ENCODE data around the gene ZNF280D.

The ZNF280D gene

DNA sequence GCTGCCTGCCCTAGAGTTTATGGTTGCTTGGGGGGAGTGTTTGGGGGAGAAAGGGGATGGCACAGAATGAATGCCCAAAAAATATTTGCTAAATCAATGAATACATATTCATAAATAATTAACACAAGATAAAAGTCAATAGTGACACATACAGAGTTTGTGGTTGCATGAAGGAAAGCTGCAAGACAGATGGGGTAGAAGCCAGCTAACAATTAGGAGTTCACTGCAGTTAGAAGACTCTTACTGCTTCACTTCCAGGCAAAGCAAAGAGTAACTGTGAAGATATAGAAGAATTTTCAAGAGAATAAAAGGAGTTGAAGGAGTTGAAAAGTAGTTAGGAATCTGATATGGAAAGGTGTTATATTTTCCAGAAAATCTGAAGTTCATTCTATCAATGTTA, 72.4 kb downstream of the ZNF280D start:
- H3K4me3 ChIP-seq (ENCODE audit: low read depth, low read length), result no peak overlapping the region
- TF ChIP-seq, protein P1, sequence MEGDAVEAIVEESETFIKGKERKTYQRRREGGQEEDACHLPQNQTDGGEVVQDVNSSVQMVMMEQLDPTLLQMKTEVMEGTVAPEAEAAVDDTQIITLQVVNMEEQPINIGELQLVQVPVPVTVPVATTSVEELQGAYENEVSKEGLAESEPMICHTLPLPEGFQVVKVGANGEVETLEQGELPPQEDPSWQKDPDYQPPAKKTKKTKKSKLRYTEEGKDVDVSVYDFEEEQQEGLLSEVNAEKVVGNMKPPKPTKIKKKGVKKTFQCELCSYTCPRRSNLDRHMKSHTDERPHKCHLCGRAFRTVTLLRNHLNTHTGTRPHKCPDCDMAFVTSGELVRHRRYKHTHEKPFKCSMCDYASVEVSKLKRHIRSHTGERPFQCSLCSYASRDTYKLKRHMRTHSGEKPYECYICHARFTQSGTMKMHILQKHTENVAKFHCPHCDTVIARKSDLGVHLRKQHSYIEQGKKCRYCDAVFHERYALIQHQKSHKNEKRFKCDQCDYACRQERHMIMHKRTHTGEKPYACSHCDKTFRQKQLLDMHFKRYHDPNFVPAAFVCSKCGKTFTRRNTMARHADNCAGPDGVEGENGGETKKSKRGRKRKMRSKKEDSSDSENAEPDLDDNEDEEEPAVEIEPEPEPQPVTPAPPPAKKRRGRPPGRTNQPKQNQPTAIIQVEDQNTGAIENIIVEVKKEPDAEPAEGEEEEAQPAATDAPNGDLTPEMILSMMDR (IDR thresholded peaks at IDR 0.05; ENCODE audit: low read depth, low read length, missing control alignments), result no peak
- H3K36me3 ChIP-seq (replicated peaks), result peaks cover 5% of the 10 kb centered on the region
- H3K27me3 ChIP-seq (replicated peaks), result no peaks in the 10 kb centered on the region
- no peak for DNase-seq
- no peak overlapping the region for H3K27ac ChIP-seq
- in situ Hi-C loops (cut with HindIII; ENCODE audit: low pct_ligation_motif_present, low sequenced_read_pairs), result no loop called here

DNA sequence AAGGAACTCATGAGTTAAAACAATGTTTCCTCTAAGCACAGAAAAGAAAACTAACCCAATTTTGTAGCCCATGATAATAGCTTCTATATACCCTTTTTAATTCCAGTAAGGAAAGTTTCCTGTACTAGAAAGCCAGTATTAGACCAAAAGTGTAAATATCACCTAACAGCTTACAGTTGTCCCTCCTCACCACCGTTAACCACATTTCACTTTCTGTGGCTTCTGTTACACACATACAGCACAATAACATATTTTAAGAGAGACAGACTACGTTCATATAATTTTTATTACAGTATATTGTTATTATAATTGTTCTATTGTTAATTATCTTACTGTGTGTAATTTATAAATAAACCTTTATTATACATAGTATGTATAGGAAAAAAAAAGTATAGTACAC, 74.1 kb downstream of the ZNF280D start:
- Histone ChIP-seq H3K27ac (no peak overlapping the region), H3K27me3 (replicated peaks) (no peaks in the 10 kb centered on the region), H3K4me3 (ENCODE audit: low read depth, low read length) (no peak overlapping the region), H3K36me3 (replicated peaks) (peaks cover 5% of the 10 kb centered on the region)
- TF ChIP-seq, protein P1 (IDR thresholded peaks at IDR 0.05; ENCODE audit: low read depth, low read length, missing control alignments), result no peak
- in situ Hi-C loops (cut with HindIII; ENCODE audit: low pct_ligation_motif_present, low sequenced_read_pairs), result no loop called here
- no peak for DNase-seq

DNA sequence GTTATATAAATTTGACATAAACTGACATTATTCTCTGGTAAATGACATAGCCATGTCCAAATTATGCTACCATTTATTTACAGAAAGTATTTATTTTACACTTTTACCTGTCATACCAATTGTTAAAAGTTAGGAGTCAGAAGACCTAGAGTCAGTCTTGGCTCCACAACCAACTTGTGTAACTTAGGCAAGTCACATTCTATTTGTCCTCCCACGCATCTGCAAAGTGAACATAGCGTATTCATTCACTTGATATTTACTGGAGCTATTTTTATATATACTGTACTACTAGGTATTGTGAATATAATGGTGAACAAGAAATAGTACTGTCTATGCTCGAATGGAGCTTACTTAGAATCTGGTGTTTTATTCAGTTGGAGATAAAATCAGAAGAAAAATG, 78.7 kb downstream of the ZNF280D start:
- DNase-seq, result no peak

DNA sequence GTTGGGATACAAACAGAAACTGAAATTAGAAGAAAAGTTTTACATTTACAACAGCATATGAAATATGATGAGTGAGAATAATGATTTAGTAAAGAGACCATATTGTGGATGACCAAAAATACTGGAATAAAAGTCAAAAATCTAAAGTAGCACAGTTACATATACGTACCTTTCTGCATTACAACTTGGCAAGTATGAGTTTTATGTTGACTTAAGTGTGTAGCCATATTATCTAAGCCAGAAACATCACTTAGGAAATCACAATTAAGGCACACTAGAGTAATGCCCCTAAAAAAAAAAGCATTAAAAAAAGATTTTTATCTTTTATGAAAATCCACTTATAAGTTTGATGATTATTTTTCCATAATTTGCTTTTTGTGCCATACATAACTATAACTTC, 79.1 kb downstream of the ZNF280D start:
- H3K4me3 ChIP-seq (ENCODE audit: low read depth, low read length), result no peak overlapping the region
- in situ Hi-C loops (cut with HindIII; ENCODE audit: low pct_ligation_motif_present, low sequenced_read_pairs), result no loop called here
- DNase-seq, result no peak

More for the DNA sequence above, 78.7 kb downstream of the ZNF280D start:
- H3K27ac ChIP-seq, result no peak overlapping the region
- peaks cover 4% of the 10 kb centered on the region for H3K36me3 ChIP-seq (replicated peaks)
- no peaks in the 10 kb centered on the region for H3K27me3 ChIP-seq (replicated peaks)
- TF ChIP-seq, protein P1 (IDR thresholded peaks at IDR 0.05; ENCODE audit: low read depth, low read length, missing control alignments), result no peak
- in situ Hi-C loops (cut with HindIII; ENCODE audit: low pct_ligation_motif_present, low sequenced_read_pairs), result no loop called here
- H3K4me3 ChIP-seq (ENCODE audit: low read depth, low read length), result no peak overlapping the region

DNA sequence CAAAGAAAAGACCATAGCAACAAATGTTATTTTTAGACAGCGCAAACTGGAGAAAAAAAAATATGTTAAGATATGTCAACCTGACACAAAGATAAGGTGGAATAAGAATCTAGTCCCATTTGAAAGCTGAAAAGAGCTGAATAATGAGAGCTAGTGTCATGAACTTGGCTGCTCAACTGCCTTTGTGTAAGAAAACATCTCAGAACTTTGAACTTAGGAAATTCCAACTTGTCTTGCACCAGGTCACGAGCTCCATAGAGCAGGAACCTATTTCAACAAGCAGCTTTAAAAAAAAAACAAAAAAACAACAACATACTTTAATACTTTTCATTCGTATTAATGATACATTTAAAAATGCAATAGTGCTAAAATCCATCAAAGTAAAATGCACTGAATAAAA, 79.5 kb downstream of the ZNF280D start:
- TF ChIP-seq, protein P1 (IDR thresholded peaks at IDR 0.05; ENCODE audit: low read depth, low read length, missing control alignments), result no peak
- DNase-seq, result no peak
- Histone ChIP-seq H3K27ac (no peak overlapping the region), H3K27me3 (replicated peaks) (no peaks in the 10 kb centered on the region), H3K4me3 (ENCODE audit: low read depth, low read length) (no peak overlapping the region), H3K36me3 (replicated peaks) (peaks cover 4% of the 10 kb centered on the region)
- in situ Hi-C loops (cut with HindIII; ENCODE audit: low pct_ligation_motif_present, low sequenced_read_pairs), result no loop called here

More for the DNA sequence above, 79.1 kb downstream of the ZNF280D start:
- peaks cover 4% of the 10 kb centered on the region for H3K36me3 ChIP-seq (replicated peaks)
- H3K27me3 ChIP-seq (replicated peaks), result no peaks in the 10 kb centered on the region
- TF ChIP-seq, protein P1 (IDR thresholded peaks at IDR 0.05; ENCODE audit: low read depth, low read length, missing control alignments), result no peak
- H3K27ac ChIP-seq, result no peak overlapping the region

DNA sequence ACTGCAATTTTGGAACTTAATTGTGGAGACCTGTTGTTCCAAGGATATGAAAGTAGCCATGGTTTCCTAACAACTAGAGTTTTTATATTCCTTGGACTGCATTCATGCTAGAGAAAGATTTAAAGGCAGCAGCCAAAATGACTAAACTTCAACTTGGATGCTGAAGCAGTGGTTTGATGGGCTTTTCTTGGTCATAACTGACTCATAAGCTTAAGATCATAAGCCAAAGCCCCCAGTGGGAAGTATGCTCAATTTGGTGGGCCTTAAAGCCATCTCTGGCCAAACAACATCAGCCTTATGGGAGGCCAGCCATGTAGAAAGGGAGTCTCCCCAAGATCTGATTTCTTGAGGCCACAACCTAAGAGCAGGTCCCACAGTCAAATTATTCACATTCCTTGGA, 80.2 kb downstream of the ZNF280D start:
- no peaks in the 10 kb centered on the region for H3K27me3 ChIP-seq (replicated peaks)
- H3K36me3 ChIP-seq (replicated peaks), result peaks cover 4% of the 10 kb centered on the region
- in situ Hi-C loops (cut with HindIII; ENCODE audit: low pct_ligation_motif_present, low sequenced_read_pairs), result no loop called here
- DNase-seq, result no peak
- TF ChIP-seq, protein P1 (IDR thresholded peaks at IDR 0.05; ENCODE audit: low read depth, low read length, missing control alignments), result no peak
- no peak overlapping the region for H3K4me3 ChIP-seq (ENCODE audit: low read depth, low read length)
- no peak overlapping the region for H3K27ac ChIP-seq
